ENCODE measurements around the gene ENOX1. TPM values are rescaled to one million over a fixed set of nuclear protein-coding genes. Genes with fewer than 3 reads are reported as not detected.

Gene ENOX1
- total RNA-seq, 1 donor from 2014 or later = 2.0 TPM

GRCh38 chr13:43195112-43195511 is 591.7 kb downstream of the ENOX1 start:
- peaks cover 11% of the 10 kb centered on the region for H3K4me1 Mint-ChIP-seq (ENCODE audit: low read depth)
- no peak for DNase-seq (ENCODE audit: low spot score)
- no peak for TF ChIP-seq CTCF (IDR thresholded peaks at IDR 0.05)
- H3K9me3 Mint-ChIP-seq (ENCODE audit: low read depth) = no peaks in the 10 kb centered on the region
- H3K27ac Mint-ChIP-seq (ENCODE audit: unreplicated experiment) = no peak overlapping the region
- no peaks in the 10 kb centered on the region for H3K36me3 Mint-ChIP-seq (ENCODE audit: low read depth)
- H3K27me3 Mint-ChIP-seq (ENCODE audit: low read depth) = no peaks in the 10 kb centered on the region
- no peak overlapping the region for H3K4me3 Mint-ChIP-seq (ENCODE audit: unreplicated experiment)

GRCh38 chr13:43193789-43194420 is 592.9 kb downstream of the ENOX1 start:
- H3K27ac Mint-ChIP-seq (ENCODE audit: unreplicated experiment) = no peak overlapping the region
- DNase-seq (ENCODE audit: low spot score) = no peak
- H3K36me3 Mint-ChIP-seq (ENCODE audit: low read depth) = no peaks in the 10 kb centered on the region
- H3K27me3 Mint-ChIP-seq (ENCODE audit: low read depth) = no peaks in the 10 kb centered on the region
- no peaks in the 10 kb centered on the region for H3K9me3 Mint-ChIP-seq (ENCODE audit: low read depth)
- TF ChIP-seq CTCF (IDR thresholded peaks at IDR 0.05) = no peak
- H3K4me1 Mint-ChIP-seq (ENCODE audit: low read depth) = peaks cover 11% of the 10 kb centered on the region
- H3K4me3 Mint-ChIP-seq (ENCODE audit: unreplicated experiment) = no peak overlapping the region

GRCh38 chr13:43191546-43191945 is 595.2 kb downstream of the ENOX1 start:
- H3K9me3 Mint-ChIP-seq (ENCODE audit: low read depth) = no peaks in the 10 kb centered on the region
- H3K36me3 Mint-ChIP-seq (ENCODE audit: low read depth) = no peaks in the 10 kb centered on the region
- no peaks in the 10 kb centered on the region for H3K27me3 Mint-ChIP-seq (ENCODE audit: low read depth)
- H3K27ac Mint-ChIP-seq (ENCODE audit: unreplicated experiment) = no peak overlapping the region
- peaks cover 14% of the 10 kb centered on the region for H3K4me1 Mint-ChIP-seq (ENCODE audit: low read depth)
- TF ChIP-seq CTCF (IDR thresholded peaks at IDR 0.05) = no peak
- no peak overlapping the region for H3K4me3 Mint-ChIP-seq (ENCODE audit: unreplicated experiment)
- DNase-seq (ENCODE audit: low spot score) = no peak

GRCh38 chr13:43185226-43185625 is 601.5 kb downstream of the ENOX1 start:
- Mint-ChIP-seq H3K36me3 (ENCODE audit: low read depth) (no peaks in the 10 kb centered on the region), H3K4me3 (ENCODE audit: unreplicated experiment) (no peak overlapping the region), H3K4me1 (ENCODE audit: low read depth) (peaks cover 3% of the 10 kb centered on the region), H3K27ac (ENCODE audit: unreplicated experiment) (no peak overlapping the region), H3K27me3 (ENCODE audit: low read depth) (no peaks in the 10 kb centered on the region), H3K9me3 (ENCODE audit: low read depth) (no peaks in the 10 kb centered on the region)
- no peak for TF ChIP-seq CTCF (IDR thresholded peaks at IDR 0.05)
- no peak for DNase-seq (ENCODE audit: low spot score)

- H3K27ac Mint-ChIP-seq (ENCODE audit: unreplicated experiment) = no peak overlapping the region
- no peak overlapping the region for H3K4me3 Mint-ChIP-seq (ENCODE audit: unreplicated experiment)
- peak; percentile 68 for DNase-seq (ENCODE audit: low spot score)
- TF ChIP-seq CTCF (IDR thresholded peaks at IDR 0.05) = no peak
- H3K4me1 Mint-ChIP-seq (ENCODE audit: low read depth) = no peaks in the 10 kb centered on the region
- H3K36me3 Mint-ChIP-seq (ENCODE audit: low read depth) = no peaks in the 10 kb centered on the region
- no peaks in the 10 kb centered on the region for H3K27me3 Mint-ChIP-seq (ENCODE audit: low read depth)
- no peaks in the 10 kb centered on the region for H3K9me3 Mint-ChIP-seq (ENCODE audit: low read depth)
Measured at GRCh38 chr13:43180837-43181236, 605.9 kb downstream of the ENOX1 start.
